ENCODE data around the gene EPC2. TPM values are rescaled to one million over a fixed set of nuclear protein-coding genes. Genes with fewer than 3 reads are reported as not detected.
"Not testable (repeated sequence)": the region's sequence is repeated elsewhere in the genome, so short reads cannot be mapped to it uniquely, and the experiment has no call there.

The EPC2 gene
- total RNA-seq, 2 experiments from 2014 or later: 23.9 to 28.5 TPM

DNA sequence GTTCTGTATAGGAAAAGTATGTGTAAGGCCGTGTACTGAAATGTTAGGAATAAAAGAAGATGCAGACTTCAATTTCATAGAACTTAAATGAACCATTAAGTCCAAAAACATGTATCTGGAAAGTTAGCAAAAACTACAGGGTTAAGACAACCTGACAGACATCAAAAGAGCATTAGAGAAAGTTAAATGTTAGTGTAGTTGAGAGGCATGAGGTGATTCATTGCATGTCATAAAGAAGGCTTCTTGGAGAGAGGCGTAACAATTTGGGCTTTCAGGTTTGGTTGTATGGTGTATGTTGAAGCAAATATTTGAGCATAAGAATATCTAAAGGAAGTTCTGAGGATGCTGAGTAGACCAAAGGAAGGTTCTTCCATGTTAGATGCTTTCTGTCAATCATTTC, 6.3 kb downstream of the EPC2 start:
- Mint-ChIP-seq H3K27ac (no peak overlapping the region), H3K4me3 (no peak overlapping the region), H3K36me3 (peaks cover 17% of the 10 kb centered on the region), H3K4me1 (peaks cover 77% of the 10 kb centered on the region), H3K27me3 (no peaks in the 10 kb centered on the region), H3K9me3 (no peaks in the 10 kb centered on the region)
- DNase-seq: no peak

DNA sequence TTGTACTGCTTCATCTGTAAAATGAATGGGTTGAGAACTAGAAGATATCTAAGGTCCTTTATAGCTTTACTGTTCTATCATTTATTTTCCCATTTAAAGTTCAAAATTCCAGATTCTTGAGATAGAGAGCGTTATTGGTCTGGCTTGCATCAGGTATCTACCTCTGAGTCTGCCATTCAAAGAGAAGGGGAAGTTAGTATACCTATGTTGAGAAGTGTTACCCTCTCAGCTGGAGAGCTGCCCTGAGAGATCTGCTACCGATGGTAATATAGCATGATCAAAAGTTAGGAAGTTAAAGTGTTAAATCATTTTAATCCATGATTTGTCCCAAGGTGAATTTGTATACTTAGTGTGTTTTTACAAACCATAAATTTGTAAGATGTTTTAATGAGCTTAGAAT, 7.4 kb downstream of the EPC2 start:
- H3K9me3 Mint-ChIP-seq: no peaks in the 10 kb centered on the region

DNA sequence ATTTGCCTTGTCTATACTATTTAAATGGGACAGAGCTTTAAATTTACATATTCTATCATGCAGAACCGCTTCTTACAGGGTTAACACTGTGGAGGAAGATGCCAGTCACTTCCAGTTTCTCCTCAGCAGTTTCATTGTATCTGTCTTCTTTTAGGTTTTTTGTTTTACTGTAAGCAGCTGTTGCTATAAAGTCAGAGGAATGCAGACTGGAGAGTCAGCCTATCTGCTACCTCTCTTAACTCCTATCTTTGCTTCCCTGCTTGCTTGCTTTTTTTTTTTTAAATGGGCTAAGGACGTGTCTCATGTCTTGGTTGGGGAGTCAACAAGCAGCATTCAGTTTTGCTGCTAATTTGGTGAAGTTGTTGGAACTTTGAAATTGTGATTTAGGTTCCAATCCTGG, 8.9 kb downstream of the EPC2 start:
- no peak overlapping the region for H3K4me3 Mint-ChIP-seq
- H3K9me3 Mint-ChIP-seq: no peaks in the 10 kb centered on the region
- H3K27me3 Mint-ChIP-seq: no peaks in the 10 kb centered on the region
- peaks cover 11% of the 10 kb centered on the region for H3K36me3 Mint-ChIP-seq
- no peak for DNase-seq
- H3K4me1 Mint-ChIP-seq: peaks cover 91% of the 10 kb centered on the region
- H3K27ac Mint-ChIP-seq: peak overlapping the region; percentile 62

More for the DNA sequence above, 7.4 kb downstream of the EPC2 start:
- no peak for DNase-seq
- H3K4me3 Mint-ChIP-seq: peak overlapping the region; percentile 41
- no peak overlapping the region for H3K27ac Mint-ChIP-seq
- H3K27me3 Mint-ChIP-seq: no peaks in the 10 kb centered on the region
- peaks cover 84% of the 10 kb centered on the region for H3K4me1 Mint-ChIP-seq
- peaks cover 15% of the 10 kb centered on the region for H3K36me3 Mint-ChIP-seq

- no peak for DNase-seq
- Mint-ChIP-seq H3K27ac (no peak overlapping the region), H3K27me3 (no peaks in the 10 kb centered on the region), H3K4me1 (peaks cover 88% of the 10 kb centered on the region), H3K9me3 (no peaks in the 10 kb centered on the region), H3K36me3 (peaks cover 7% of the 10 kb centered on the region), H3K4me3 (no peak overlapping the region)
Measured at GRCh38 chr2:148654435-148654834, 9.9 kb downstream of the EPC2 start.

DNA sequence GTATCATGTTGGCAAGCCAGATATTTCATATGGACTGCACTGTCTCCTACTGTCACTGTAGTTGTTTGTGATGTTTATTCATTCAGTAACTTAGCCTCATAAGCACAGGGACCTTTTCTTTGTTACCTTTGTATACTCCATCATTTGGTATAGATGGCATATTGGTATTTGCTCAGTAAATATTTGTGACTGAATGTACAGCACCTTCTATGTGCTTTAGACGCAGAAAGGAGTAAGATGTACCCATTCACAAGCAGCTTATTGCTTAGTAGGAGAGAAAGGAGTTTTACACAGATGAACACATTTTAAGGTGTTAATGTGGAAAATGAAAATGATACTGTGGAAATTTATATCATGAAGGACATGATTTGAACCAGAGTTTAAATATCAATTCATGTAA, 12.0 kb downstream of the EPC2 start:
- DNase-seq: no peak
- H3K36me3 Mint-ChIP-seq: peaks cover 10% of the 10 kb centered on the region
- H3K27me3 Mint-ChIP-seq: no peaks in the 10 kb centered on the region
- peaks cover 88% of the 10 kb centered on the region for H3K4me1 Mint-ChIP-seq
- no peak overlapping the region for H3K27ac Mint-ChIP-seq
- H3K4me3 Mint-ChIP-seq: no peak overlapping the region
- no peaks in the 10 kb centered on the region for H3K9me3 Mint-ChIP-seq

DNA sequence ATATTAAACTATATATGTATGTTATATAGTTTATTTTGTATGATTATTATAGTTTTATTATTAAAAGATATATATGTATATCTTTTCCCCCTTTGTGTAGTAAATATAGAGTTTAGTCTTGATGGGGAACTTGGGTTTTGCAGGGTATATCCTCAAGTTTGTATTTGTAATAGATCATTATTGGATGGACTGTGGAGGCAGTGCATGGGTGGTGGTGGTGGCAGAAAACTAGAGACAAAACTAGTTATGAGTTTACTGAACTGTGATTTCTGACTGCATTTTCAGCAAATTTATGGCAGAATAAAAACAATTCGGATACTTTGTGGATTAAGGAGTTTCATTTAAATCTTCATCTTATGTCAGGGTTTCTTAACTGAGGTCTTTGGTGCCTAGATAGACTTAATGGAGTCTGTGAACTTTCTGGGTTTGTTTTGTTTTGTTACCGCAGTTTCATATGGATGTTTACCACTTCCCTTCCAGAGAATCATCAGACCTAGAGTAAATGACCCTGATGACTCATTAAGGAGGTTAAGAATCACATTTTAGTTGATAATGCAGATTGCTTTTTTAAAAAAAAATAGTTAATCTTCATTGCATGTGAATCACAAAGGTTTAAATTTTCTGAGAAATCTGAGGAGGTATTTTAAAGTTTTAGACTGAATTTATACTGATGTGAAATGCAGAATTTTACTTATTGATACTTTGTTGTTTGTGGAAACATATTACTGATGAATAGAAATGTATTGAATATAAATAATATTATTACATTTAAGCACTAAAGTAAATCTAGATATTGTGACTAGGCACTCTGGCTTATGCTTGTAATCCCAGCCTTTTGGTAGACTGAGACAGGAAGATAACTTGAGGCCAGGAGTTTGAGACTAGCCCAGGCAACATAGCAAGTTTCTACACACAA, 14.5 kb downstream of the EPC2 start:
- H3K4me3 Mint-ChIP-seq: peak overlapping the region; percentile 25
- no peak for DNase-seq
- H3K36me3 Mint-ChIP-seq: peaks cover 16% of the 10 kb centered on the region
- peaks cover 1% of the 10 kb centered on the region for H3K9me3 Mint-ChIP-seq
- H3K27me3 Mint-ChIP-seq: no peaks in the 10 kb centered on the region
- H3K27ac Mint-ChIP-seq: peak overlapping the region; percentile 18
- peaks cover 66% of the 10 kb centered on the region for H3K4me1 Mint-ChIP-seq

DNA sequence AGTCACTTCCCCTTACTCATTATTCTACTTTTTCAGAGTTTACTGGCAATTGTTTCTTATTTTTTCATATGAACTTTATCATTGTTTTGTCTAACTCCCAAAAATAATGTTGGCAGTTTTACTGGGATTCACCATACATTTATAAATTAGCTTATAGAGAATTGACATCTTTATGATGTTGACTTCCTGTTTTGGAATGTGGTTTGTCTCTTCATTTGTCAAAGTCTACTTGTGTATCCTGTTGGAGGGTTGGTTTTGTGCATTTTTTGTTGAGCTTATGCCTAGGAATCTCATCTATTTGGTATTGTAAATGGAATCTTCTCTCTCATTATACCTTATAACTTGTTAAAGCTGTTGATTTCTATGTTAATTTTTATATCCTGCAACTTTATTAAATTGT, 16.4 kb downstream of the EPC2 start:
- Mint-ChIP-seq H3K4me3 (no peak overlapping the region), H3K27ac (no peak overlapping the region), H3K27me3 (no peaks in the 10 kb centered on the region), H3K36me3 (peaks cover 21% of the 10 kb centered on the region), H3K4me1 (peaks cover 61% of the 10 kb centered on the region), H3K9me3 (peaks cover 1% of the 10 kb centered on the region)
- DNase-seq: no peak

DNA sequence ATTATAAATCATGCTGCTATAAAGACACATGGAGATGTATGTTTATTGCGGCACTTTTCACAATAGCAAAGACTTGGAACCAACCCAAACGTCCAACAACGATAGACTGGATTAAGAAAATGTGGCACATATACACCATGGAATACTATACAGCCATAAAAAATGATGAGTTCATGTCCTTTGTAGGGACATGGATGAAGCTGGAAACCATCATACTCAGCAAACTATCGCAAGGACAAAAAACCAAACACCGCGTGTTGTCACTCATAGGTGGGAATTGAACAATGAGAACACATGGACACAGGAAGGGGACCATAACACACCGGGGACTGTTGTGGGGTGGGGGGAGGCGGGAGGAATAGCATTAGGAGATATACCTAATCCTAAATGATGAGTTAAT, 17.8 kb downstream of the EPC2 start:
- not testable (repeated sequence) for DNase-seq

DNA sequence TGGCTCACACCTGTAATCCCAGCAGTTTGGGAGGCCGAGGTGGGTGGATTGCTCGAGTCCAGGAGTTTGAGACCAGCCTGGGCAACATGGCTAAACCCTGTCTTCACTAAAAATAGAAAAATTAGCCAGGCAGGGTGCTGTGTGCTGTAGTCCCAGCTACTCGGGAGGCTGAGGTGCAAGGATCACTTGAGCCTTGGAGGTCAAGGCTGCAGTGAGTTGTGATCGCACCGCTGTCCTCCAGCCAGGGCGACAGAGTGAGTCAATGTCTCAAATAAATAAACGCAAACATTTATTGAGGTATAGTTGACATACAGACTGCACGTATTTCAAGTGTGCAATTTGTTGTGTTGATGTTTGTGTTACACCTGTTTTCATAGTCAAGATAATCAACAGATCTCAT, 19.7 kb downstream of the EPC2 start:
- no peaks in the 10 kb centered on the region for H3K27me3 Mint-ChIP-seq
- H3K27ac Mint-ChIP-seq: no peak overlapping the region
- peaks cover 1% of the 10 kb centered on the region for H3K9me3 Mint-ChIP-seq
- H3K36me3 Mint-ChIP-seq: peaks cover 21% of the 10 kb centered on the region
- no peak for DNase-seq
- H3K4me1 Mint-ChIP-seq: peaks cover 58% of the 10 kb centered on the region
- H3K4me3 Mint-ChIP-seq: no peak overlapping the region

More for the DNA sequence above, 17.8 kb downstream of the EPC2 start:
- not testable (repeated sequence) for H3K9me3 Mint-ChIP-seq, H3K27me3 Mint-ChIP-seq, H3K4me3 Mint-ChIP-seq, H3K27ac Mint-ChIP-seq
- peaks cover 21% of the 10 kb centered on the region for H3K36me3 Mint-ChIP-seq
- peaks cover 59% of the 10 kb centered on the region for H3K4me1 Mint-ChIP-seq

- Mint-ChIP-seq H3K36me3 (peaks cover 19% of the 10 kb centered on the region), H3K4me3 (no peak overlapping the region), H3K27ac (no peak overlapping the region), H3K9me3 (peaks cover 2% of the 10 kb centered on the region), H3K4me1 (peaks cover 54% of the 10 kb centered on the region), H3K27me3 (no peaks in the 10 kb centered on the region)
- DNase-seq: no peak
Measured at GRCh38 chr2:148666555-148666954, 22.0 kb downstream of the EPC2 start.

GRCh38 chr2:148667113-148667836, 22.7 kb downstream of the EPC2 start:
- H3K4me3 Mint-ChIP-seq: no peak overlapping the region
- peaks cover 6% of the 10 kb centered on the region for H3K9me3 Mint-ChIP-seq
- H3K4me1 Mint-ChIP-seq: peaks cover 55% of the 10 kb centered on the region
- peaks cover 15% of the 10 kb centered on the region for H3K36me3 Mint-ChIP-seq
- no peaks in the 10 kb centered on the region for H3K27me3 Mint-ChIP-seq
- DNase-seq: no peak
- H3K27ac Mint-ChIP-seq: no peak overlapping the region

- Mint-ChIP-seq H3K4me1 (peaks cover 69% of the 10 kb centered on the region), H3K4me3 (no peak overlapping the region), H3K36me3 (peaks cover 15% of the 10 kb centered on the region), H3K9me3 (peaks cover 11% of the 10 kb centered on the region), H3K27me3 (no peaks in the 10 kb centered on the region), H3K27ac (no peak overlapping the region)
- no peak for DNase-seq
Measured at GRCh38 chr2:148670773-148671172, 26.2 kb downstream of the EPC2 start.

DNA sequence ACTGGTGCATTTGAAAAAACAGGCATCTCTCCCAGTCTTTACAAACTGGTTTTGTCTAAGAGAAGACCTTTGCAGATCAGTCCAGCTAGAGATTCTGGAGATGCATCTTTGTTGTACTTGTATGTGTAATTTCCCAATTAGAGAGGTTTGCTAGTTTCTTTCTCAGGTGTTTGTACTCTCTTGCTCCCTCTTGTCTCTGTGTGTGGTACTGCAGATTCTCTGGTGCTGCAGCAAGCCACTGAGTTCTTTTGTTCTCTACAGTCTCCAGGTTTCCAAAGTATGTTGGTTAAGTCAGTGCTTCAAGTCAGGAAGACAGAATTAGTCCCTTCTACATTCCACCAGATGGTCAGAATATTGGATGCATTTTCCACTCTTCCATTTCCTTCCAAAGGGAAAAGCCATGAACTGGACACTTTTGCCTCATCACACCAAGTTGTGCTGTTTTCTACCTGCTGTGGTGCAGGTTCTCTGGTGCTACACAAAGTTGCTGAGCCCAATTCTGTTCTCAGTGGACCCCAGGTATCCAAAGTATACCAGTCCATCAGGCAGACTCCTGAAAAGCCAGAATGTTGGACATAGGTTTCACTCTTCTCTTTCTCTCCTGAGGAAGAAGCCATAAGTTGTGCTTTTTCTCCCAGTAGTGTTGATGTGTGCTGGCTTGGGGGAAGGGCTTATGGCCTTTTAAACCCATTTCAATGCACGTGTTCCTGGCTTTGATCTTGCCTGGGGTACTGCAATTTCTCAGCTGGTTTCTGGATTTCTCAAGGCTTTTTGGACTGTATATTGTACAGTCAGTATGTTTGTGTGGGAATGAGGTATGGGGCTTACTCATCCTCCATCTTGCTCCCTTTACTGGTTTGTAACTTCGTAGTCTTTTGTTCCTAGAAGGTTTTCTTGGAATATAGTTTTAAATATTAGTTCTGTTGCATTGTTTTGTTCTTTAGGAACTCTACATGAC, 29.8 kb downstream of the EPC2 start:
- peaks cover 54% of the 10 kb centered on the region for H3K4me1 Mint-ChIP-seq
- H3K9me3 Mint-ChIP-seq: peaks cover 11% of the 10 kb centered on the region
- no peak overlapping the region for H3K4me3 Mint-ChIP-seq
- no peak overlapping the region for H3K27ac Mint-ChIP-seq
- H3K27me3 Mint-ChIP-seq: no peaks in the 10 kb centered on the region
- DNase-seq: peak; percentile 17
- peaks cover 20% of the 10 kb centered on the region for H3K36me3 Mint-ChIP-seq

- Mint-ChIP-seq H3K27me3 (no peaks in the 10 kb centered on the region), H3K36me3 (peaks cover 23% of the 10 kb centered on the region), H3K4me3 (no peak overlapping the region), H3K27ac (no peak overlapping the region), H3K9me3 (peaks cover 14% of the 10 kb centered on the region), H3K4me1 (peaks cover 52% of the 10 kb centered on the region)
- no peak for DNase-seq
Measured at GRCh38 chr2:148675708-148676107, 31.2 kb downstream of the EPC2 start.

All from activated naive CD8-positive, alpha-beta T cell treated with anti-CD3 and anti-CD28 coated beads for 36 hours (primary cell).